Keratinocyte (primary cell): ENCODE measurements around the gene SLC7A4.
"Not testable (repeated sequence)": the region's sequence is repeated elsewhere in the genome, so short reads cannot be mapped to it uniquely, and the experiment has no call there.

ENCODE experiments used
- EZH2 ChIP-seq: IDR thresholded peaks from one replicate; pipeline ENCODE4 v1.6.1; 2012; ENCODE audit warnings: inconsistent platforms, mild to moderate bottlenecking, low read length, moderate library complexity
- TF ChIP-seq, protein P1 (sequence below), 3 experiments: IDR thresholded peaks in 1 of 3; conservative IDR thresholded peaks in 1 of 3; optimal IDR thresholded peaks in 1 of 3; 2 replicates in 2 of 3; 3 replicates in 1 of 3; pipeline versions ENCODE3 to v1.5.1; 2011; ENCODE audit warnings: low read length in 3 of 3, mild to moderate bottlenecking in 3 of 3, moderate library complexity in 2 of 3, control low read depth in 1 of 3, inconsistent platforms in 1 of 3; ENCODE audit not compliant: insufficient read depth in 2 of 3; ENCODE audit errors: extremely low read depth in 1 of 3

DNA sequence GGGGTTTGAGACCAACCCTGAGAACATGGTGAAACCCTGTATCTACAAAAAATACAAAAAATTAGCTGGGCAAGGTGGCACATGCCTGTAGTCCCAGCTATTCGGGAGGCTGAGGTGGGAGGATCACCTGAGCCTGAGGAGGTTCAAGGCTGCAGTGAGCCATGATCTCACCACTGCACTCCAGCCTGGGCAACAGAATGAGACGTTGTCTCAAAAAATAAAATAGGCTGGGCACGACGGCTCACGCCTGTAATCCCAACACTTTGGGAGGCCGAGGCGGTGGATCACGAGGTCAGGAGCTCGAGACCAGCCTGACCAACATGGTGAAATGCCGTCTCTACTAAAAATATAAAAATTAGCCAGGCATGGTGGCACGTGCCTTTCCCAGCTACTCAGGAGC lies 32.1 kb upstream of the SLC7A4 start:
- TF ChIP-seq, protein P1, sequence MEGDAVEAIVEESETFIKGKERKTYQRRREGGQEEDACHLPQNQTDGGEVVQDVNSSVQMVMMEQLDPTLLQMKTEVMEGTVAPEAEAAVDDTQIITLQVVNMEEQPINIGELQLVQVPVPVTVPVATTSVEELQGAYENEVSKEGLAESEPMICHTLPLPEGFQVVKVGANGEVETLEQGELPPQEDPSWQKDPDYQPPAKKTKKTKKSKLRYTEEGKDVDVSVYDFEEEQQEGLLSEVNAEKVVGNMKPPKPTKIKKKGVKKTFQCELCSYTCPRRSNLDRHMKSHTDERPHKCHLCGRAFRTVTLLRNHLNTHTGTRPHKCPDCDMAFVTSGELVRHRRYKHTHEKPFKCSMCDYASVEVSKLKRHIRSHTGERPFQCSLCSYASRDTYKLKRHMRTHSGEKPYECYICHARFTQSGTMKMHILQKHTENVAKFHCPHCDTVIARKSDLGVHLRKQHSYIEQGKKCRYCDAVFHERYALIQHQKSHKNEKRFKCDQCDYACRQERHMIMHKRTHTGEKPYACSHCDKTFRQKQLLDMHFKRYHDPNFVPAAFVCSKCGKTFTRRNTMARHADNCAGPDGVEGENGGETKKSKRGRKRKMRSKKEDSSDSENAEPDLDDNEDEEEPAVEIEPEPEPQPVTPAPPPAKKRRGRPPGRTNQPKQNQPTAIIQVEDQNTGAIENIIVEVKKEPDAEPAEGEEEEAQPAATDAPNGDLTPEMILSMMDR (optimal IDR thresholded peaks at IDR 0.05 in 1 of 3, IDR thresholded peaks at IDR 0.05 in 1 of 3, conservative IDR thresholded peaks at IDR 0.05 in 1 of 3; ENCODE audit: extremely low read depth in 1 of 3, insufficient read depth in 2 of 3, low read length in 3 of 3): not testable (repeated sequence)
- TF ChIP-seq EZH2: not testable (repeated sequence)
